Left ventricle myocardium superior (tissue), 1 donor: ENCODE data around the gene ELOVL5. TPM values are rescaled to one million over a fixed set of nuclear protein-coding genes. Genes with fewer than 3 reads are reported as not detected.
"Not testable (repeated sequence)": the region's sequence is repeated elsewhere in the genome, so short reads cannot be mapped to it uniquely, and the experiment has no call there.

Experiments used
- ATAC-seq: fragments of 200-7000 bp; cut with Tn5 transposase; one replicate; pipeline ENCODE4 v1.9.1; 2020; ENCODE audit warnings: mild to moderate bottlenecking, moderate library complexity
- DNase-seq: peaks from one replicate; pipeline ENCODE4 v3.0.0-alpha.2; 2020
- intact Hi-C: fragments of 100-400 bp; cut with micrococcal nuclease; formaldehyde crosslinking; loops from one replicate; pipeline ENCODE4 v1.11.0; 2022
- total RNA-seq: library from RNA; stranded (reverse); fragmentation: NEBNext Ultra II Directional; extraction: Animal tissue kit (Norgen Biotek cat#: 25700); gene quantifications from one replicate; pipeline ENCODE4 v1.2.1, GENCODE V29; 2021
- donor health status: DM: no; HTN: yes; CAD: no; lungs with severe emphysema.

The ELOVL5 gene
- total RNA-seq, 1 donor from 2014 or later: 21.2 TPM

DNA sequence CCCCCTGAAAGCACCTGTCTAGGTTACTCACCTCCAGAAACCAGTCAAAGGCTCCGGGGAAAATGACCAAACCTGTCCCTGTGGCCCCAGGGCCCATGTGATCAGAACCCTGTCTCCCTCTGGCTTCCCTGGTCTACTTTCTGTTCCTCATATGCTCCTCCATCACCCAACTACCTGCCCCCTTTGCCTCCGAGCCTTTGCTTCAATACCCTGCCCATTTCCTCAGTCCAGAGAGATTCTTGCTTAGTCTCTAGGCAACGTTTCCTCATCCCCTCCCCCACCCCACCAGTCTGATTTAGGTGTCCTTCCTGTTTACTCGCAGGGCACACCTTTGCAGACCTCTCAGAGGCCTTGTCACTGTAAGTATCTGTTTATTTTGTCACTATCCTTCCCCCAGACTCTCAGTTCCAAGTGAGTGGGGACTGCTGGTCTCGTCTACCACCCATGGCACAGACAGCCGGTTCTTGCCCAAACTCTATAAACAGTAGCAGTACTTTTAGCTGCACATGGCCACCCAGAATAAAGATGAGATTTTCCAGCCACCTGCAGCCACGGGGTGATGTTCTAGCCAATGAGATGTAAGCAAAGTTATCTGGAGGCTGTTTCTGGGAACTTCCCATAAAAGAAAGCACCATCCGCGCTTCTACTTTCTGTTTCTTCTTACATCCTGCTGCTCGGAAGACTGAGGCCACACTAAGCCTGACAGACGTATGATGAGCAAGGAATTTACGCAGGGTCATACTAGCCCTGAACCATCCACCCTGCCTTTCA lies 13.3 kb downstream of the ELOVL5 start:
- ATAC-seq: peak; percentile 18
- no peak for DNase-seq
- intact Hi-C loops: no loop called here

- no peak for ATAC-seq
- DNase-seq: no peak
- intact Hi-C loops: no loop called here
Observed at GRCh38 chr6:53333439-53334408, 15.0 kb downstream of the ELOVL5 start.

DNA sequence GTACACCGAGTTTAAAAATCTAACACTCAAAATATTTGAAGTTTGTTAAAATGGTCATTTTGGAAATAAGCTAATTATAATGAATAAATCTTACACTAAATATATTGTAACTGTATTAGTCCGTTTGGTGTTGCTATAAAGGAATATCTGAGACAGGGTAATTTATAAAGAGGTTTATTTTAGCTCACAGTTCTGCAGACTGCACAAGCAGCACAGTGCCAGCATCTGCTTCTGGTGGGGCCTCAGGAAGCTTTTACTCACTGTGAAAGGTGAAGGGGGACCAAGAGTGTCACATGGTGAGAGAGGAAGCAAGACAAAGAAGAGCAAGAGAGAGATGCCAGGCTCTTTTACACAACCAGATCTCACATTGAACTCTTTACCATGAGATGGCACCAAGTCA lies 17.1 kb downstream of the ELOVL5 start:
- ATAC-seq: no peak
- DNase-seq: no peak
- intact Hi-C loops: no loop called here

GRCh38 chr6:53330137-53330536 lies 18.6 kb downstream of the ELOVL5 start:
- intact Hi-C loops: no loop called here
- ATAC-seq: no peak
- DNase-seq: no peak

DNA sequence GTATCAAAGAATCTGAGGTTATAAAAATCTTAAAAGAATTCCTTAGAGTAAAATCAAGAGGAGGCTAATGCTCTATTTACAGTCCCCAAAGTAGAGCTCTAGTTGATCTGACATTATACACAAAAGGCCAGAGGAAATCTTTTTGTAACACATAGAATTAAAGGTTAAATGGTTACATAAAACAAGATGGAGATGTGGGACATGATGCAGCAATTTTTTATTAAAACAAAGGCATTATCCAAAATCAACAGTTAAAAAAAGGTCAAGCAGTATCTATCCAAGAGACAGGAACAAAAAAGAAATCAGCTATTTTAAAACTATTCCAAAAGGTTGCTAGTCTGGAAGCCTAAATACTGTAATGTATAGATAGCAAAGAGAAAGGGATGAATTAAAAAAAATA lies 20.4 kb downstream of the ELOVL5 start:
- DNase-seq: no peak
- ATAC-seq: no peak
- intact Hi-C loops: no loop called here

DNA sequence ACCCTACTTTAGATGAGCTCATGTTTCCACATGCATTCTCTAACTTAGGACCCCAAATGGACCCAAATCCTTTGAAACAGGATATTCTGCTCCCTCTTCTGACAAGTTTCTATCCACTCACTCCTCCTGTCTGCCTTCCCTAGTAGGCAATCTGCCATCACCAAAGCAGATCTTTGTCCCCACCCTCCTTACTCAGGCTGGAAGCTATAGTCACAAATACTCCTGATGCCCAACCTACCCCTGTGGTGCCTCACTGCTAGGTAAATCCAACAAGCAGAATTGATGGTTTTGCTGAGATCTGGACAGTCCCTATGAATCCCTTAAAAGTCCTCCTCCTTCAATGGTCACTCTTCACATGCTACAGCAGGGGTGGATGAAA lies 21.7 kb downstream of the ELOVL5 start:
- peak; percentile 56 for ATAC-seq
- DNase-seq: no peak
- intact Hi-C loops: no loop called here

DNA sequence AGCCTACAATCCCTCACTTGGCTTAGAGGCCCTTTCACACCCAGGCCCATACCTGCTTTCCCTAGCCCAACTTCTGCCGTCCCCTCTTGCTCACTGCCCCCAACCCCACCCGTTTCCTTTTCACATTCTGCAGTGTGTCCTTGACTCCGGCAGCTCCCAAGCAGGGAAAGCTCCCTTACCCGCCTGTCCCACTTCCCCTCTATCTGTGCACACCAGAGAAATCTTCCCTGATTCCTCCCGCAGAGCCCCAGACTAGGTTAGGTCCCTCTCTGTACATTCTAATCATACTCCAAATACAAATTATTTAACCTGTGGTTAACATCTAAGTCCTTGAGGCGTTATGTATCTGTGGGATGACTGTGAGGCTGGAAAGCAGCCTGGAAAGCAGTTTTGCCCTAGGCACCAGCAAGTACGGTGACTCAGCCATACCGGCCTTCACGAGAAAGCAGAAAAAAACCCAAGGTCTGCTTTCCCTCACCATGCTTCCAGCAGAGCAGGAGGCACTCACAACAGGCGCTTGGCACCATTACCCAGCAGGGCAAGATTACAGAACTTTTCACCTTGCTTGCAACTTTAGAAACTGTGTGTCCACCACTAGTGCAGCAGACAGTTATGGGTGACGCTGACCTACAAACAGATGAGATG lies 22.3 kb downstream of the ELOVL5 start:
- ATAC-seq (peak; percentile 85), DNase-seq (peak; percentile 43)
- intact Hi-C loops: no loop called here

GRCh38 chr6:53325785-53326184 lies 23.0 kb downstream of the ELOVL5 start:
- no peak for DNase-seq
- peak; percentile 74 for ATAC-seq
- intact Hi-C loops: no loop called here

- DNase-seq: no peak
- no peak for ATAC-seq
- intact Hi-C loops: no loop called here
Observed at GRCh38 chr6:53322188-53323029, 26.3 kb downstream of the ELOVL5 start.

- no peak for ATAC-seq
Observed at GRCh38 chr6:53321701-53322100, 27.0 kb downstream of the ELOVL5 start.

DNA sequence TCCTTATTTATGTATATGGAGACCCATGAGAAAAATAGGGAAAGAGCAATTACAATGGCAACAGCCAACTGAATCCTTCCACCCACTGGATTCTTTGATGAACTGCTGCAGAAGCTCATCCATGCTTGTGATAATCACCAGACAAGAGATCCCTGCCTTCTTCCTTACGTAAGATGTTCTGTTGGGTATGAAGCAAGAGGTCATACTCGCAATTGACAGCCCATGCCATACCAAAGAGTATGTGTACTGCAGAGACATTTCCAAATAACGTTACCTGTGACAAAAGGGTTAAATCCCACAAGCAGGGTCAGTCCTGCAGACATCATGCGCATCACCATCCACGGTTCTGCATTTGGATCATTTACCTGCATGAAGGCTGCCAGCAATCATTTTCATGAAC lies 27.8 kb downstream of the ELOVL5 start:
- DNase-seq (no peak), ATAC-seq (no peak)
- intact Hi-C loops: no loop called here

More at GRCh38 chr6:53321701-53322100, 27.0 kb downstream of the ELOVL5 start:
- DNase-seq: no peak
- intact Hi-C loops: no loop called here

- intact Hi-C loops: no loop called here
- ATAC-seq (no peak), DNase-seq (no peak)
Observed at GRCh38 chr6:53318429-53318828, 30.3 kb downstream of the ELOVL5 start.

DNA sequence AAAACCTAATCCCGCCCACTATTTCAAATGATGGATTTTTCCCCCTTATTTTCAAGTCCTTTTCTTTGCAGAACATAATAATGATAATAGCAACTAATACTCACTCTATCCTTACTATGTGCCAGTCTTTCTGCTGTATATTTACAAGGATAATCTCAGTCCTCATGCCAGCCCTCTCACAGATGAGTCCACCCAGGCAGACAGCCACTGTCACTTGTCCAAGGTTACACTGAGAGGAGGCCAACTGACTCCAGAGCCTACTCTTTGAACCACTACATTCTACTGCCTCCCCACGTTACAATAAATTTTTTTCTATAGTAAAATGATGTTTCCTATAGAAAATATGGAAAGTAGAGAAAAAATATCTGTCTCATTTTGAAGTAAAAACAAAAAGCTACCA lies 30.9 kb downstream of the ELOVL5 start:
- intact Hi-C loops: no loop called here
- DNase-seq (no peak), ATAC-seq (peak; percentile 73)

- ATAC-seq, intact Hi-C loops: not testable (repeated sequence)
Observed at GRCh38 chr6:53317299-53317698, 31.5 kb downstream of the ELOVL5 start.

GRCh38 chr6:53316142-53316541 lies 32.6 kb downstream of the ELOVL5 start:
- DNase-seq (no peak), ATAC-seq (no peak)
- intact Hi-C loops: no loop called here

More at GRCh38 chr6:53317299-53317698, 31.5 kb downstream of the ELOVL5 start:
- not testable (repeated sequence) for DNase-seq

GRCh38 chr6:53315086-53315724 lies 33.5 kb downstream of the ELOVL5 start:
- intact Hi-C loops: no loop called here
- DNase-seq (no peak), ATAC-seq (no peak)

- DNase-seq (no peak), ATAC-seq (peak; percentile 51)
- intact Hi-C loops: no loop called here
Observed at GRCh38 chr6:53313784-53314400, 34.9 kb downstream of the ELOVL5 start.

DNA sequence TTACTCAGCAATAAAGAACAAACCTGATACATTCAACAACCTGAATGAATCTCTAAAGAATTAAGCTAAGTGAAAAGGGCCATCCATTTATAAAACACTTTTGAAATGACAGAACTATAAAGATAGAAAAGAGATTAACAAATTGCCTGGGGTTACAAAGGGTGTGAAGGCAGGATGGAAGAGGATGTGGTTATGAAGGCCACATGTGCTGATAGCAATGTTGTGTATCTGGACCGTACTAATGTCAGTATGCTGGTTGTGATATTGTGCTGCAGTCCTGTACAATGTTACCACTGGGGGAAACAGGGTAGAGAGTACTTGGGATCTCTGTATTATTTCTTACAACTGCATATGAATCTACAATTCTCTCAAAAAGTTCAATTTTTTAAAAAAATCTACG lies 36.4 kb downstream of the ELOVL5 start:
- DNase-seq: no peak
- intact Hi-C loops: no loop called here
- ATAC-seq: no peak
